Thoracic aorta (tissue), 2 donors: Measurements from ENCODE around the gene DIPK1C. TPM values are rescaled to one million over a fixed set of nuclear protein-coding genes. Genes with fewer than 3 reads are reported as not detected.

Source experiments
- ATAC-seq: fragments of 150-250 bp; one replicate; pipeline ENCODE4 v1.8.0; 2017; ENCODE audit warnings: low read depth; ENCODE audit not compliant: insufficient number of reproducible peaks, low FRiP score
- DNase-seq: peaks from one replicate; pipeline ENCODE4 v3.0.0-alpha.2; 2020; ENCODE audit warnings: low spot score
- H3K27ac ChIP-seq, 2 donors: fragments of 200-600 bp; sonication (generic); 1 replicate in 1 of 2; 2 replicates in 1 of 2; pipeline ENCODE4 v1.5.1; 2016; ENCODE audit warnings: mild to moderate bottlenecking in 2 of 2, moderate library complexity in 2 of 2
- H3K27me3 ChIP-seq: fragments of 200-600 bp; sonication (generic); replicated peaks from 2 replicates; pipeline ENCODE4 v1.6.0; 2016; ENCODE audit warnings: mild to moderate bottlenecking; ENCODE audit not compliant: insufficient read depth
- H3K36me3 ChIP-seq: fragments of 200-600 bp; sonication (generic); one replicate; pipeline ENCODE4 v1.5.1; 2016
- H3K4me1 ChIP-seq, 2 donors: fragments of 200-600 bp; sonication (generic); 1 replicate in 1 of 2; 2 replicates in 1 of 2; pipeline versions ENCODE4 v1.5.1 to v1.6.0; 2016; ENCODE audit warnings: low read depth in 2 of 2, mild to moderate bottlenecking in 1 of 2; ENCODE audit not compliant: control insufficient read depth in 1 of 2
- H3K4me3 ChIP-seq: fragments of 200-600 bp; sonication (generic); 2 replicates; pipeline ENCODE4 v1.5.1; 2016; ENCODE audit warnings: mild to moderate bottlenecking
- H3K9me3 ChIP-seq: fragments of 200-600 bp; sonication (generic); 2 replicates; pipeline ENCODE4 v1.5.1; 2016
- CTCF ChIP-seq: fragments of 200-600 bp; sonication (generic); IDR thresholded peaks from one replicate; pipeline ENCODE4 v1.5.1; 2019; ENCODE audit warnings: antibody characterized with exemption
- total RNA-seq, 2 donors: library from RNA; depleted of rRNA; stranded (reverse); fragments of >200 nt; gene quantifications; one replicate each; pipeline versions ENCODE4 v1.1.0 to v1.2.3, GENCODE V29; 2016

Gene DIPK1C
- total RNA-seq, 2 donors from 2014 or later, result not detected

DNA sequence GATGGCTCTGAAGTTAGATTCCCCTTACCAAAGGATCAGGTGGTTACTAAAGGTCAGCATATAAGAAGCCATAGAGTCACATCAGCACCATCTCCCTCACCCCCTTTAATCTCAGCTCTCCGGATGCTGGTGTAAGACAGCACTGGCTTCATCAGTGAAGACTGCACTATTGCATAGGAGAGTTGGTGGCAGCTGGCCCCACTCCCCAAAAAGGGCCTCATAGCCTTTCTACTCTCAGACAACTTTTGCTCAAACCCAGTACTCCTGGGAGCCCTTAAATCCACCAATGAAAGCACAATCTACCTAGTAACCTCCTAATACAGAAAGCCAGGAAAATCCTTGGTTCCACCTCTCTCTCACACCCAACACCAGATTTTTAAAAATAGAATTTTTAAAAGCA, 6.9 kb upstream of the DIPK1C start:
- H3K9me3 ChIP-seq, result no peaks in the 10 kb centered on the region
- no peak for TF ChIP-seq CTCF
- H3K27me3 ChIP-seq, result no peaks in the 10 kb centered on the region
- H3K4me3 ChIP-seq, result no peak overlapping the region
- no peaks in the 10 kb centered on the region for H3K36me3 ChIP-seq
- DNase-seq, result no peak
- ATAC-seq, result no peak
- no peak overlapping the region for H3K27ac ChIP-seq
- H3K4me1 ChIP-seq, result no peaks in the 10 kb centered on the region

DNA sequence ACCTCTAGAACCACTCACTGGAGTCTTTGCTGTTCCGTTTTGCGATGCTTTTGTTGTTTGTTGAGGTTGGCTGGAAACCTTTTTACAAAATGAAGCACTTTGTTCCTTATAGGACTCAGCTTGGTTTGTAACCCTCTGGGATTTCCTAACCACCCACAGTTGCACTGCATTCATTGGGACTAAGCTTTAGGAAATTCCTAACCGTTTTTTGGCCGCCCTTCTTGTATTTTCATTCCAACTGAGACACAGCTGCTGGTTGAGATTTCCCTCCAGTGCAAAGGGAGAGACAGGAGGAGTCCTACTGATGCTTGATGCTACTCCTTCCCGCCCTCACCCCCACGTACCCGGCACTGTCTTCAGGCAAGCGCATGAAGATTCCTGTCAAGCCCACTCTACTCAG, 6.1 kb upstream of the DIPK1C start:
- no peak for TF ChIP-seq CTCF

GRCh38 chr18:74460825-74461224, 3.7 kb upstream of the DIPK1C start:
- TF ChIP-seq CTCF, result no peak
- Histone ChIP-seq H3K27me3 (no peaks in the 10 kb centered on the region), H3K36me3 (no peaks in the 10 kb centered on the region), H3K4me1 (peaks cover 7 to 9% of the 10 kb centered on the region in 2 donors), H3K4me3 (no peak overlapping the region), H3K27ac (no peak overlapping the region), H3K9me3 (no peaks in the 10 kb centered on the region)
- DNase-seq, result no peak
- ATAC-seq, result no peak

More for the DNA sequence above, 6.1 kb upstream of the DIPK1C start:
- Histone ChIP-seq H3K9me3 (no peaks in the 10 kb centered on the region), H3K27me3 (no peaks in the 10 kb centered on the region), H3K36me3 (no peaks in the 10 kb centered on the region), H3K4me1 (no peaks in the 10 kb centered on the region), H3K27ac (no peak overlapping the region), H3K4me3 (no peak overlapping the region)
- ATAC-seq (no peak), DNase-seq (no peak)

DNA sequence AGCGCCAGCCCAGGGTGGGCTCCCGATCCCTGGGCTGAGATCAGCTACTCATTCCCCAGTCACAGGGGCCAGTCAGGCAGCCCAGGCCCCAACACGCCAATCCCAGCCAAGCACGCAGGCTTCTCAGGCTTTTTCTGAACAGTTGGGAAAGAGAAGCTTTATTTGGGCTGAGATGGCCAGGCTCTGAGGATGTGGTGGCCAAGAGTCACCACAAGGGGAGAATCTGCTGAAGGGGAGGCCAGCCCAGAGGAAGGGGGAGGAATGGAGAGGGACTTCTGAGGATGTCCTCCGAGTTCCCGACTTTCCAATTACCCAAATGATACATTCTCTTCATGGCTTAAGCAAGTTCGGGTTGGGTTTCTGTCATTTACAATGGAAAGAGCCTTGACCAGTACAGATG, 2.8 kb upstream of the DIPK1C start:
- Histone ChIP-seq H3K9me3 (no peaks in the 10 kb centered on the region), H3K36me3 (no peaks in the 10 kb centered on the region), H3K4me1 (peaks cover 7 to 9% of the 10 kb centered on the region in 2 donors), H3K27me3 (no peaks in the 10 kb centered on the region), H3K27ac (no peak overlapping the region), H3K4me3 (no peak overlapping the region)
- no peak for TF ChIP-seq CTCF
- DNase-seq (no peak), ATAC-seq (no peak)

DNA sequence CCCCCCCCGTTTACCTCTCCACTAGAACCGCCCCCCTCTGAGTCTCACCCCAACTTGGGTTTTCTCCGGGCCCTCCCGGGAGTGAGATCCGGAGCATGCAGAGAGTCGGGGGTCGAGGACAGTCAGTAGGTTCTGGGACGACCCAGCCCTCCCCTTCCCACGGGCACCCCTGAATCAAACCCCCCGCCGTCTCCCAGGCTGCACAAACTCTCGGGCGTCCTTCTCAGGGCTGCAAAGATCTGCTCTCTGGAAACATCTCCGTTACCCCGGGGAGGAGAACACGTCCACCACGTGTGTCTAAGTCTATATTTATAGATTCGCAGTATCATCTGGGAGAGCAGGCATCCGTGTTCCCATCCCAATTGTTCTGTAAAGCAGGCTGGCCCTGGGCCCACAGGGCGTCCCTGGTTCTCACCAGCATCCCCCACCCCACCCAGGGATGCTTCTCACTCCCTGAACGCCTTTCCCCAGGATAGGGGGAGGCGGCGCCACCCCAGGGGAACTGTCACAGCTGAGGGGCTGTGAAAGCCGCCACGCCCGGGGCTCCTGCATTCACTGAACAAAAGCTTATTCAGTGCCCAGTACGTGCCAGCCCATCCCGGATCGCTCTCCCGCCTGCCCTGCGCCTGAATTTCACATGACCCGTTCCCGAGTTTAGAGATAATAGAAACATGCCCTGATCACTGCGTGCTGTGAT, 765 bp upstream of the DIPK1C start:
- Histone ChIP-seq H3K36me3 (no peaks in the 10 kb centered on the region), H3K27me3 (no peaks in the 10 kb centered on the region), H3K9me3 (no peaks in the 10 kb centered on the region), H3K4me1 (peaks cover 7 to 9% of the 10 kb centered on the region in 2 donors), H3K4me3 (no peak overlapping the region), H3K27ac (no peak overlapping the region)
- no peak for ATAC-seq
- DNase-seq, result no peak
- no peak for TF ChIP-seq CTCF
